ENCODE measurements around the gene ANO9.

ANO9 gene

DNA sequence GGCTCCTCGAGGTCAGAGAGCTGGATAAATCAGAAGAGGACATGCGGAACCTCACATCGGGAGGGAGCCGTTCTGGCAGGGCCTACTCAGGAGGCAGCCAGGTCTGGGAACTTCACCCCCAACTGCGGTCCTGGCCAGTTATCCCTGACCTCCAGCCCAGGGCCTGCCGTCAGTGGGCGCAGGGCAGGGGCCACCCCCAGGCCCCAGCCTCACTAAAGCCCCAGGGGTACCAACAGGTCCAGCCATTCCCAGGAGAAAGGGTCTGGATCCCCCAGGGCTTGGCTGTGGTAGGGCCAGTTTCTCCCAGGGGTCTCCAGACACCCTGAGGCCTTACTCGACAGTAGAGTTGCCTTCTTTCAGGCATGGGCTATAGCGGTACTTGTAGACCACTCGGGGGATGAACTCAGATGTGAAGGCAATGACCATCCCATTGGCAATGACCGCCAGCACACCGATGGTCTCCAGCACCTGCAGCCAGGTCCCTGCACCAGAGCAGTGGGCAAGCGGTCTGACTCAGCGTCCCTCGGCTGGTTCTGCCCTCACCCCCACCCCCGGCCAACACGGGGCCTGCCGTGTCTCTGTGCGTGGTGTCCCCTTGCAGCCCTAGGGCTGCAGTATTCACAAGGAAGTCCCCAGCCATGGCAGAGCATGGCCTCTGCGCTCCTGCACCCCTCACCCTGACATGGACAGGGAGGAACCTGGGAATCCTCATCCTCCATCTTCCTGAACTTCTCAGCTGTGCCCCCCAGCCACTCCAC lies 22.4 kb downstream of the ANO9 start:
- H3K4me3 ChIP-seq (ENCODE audit: low read length) = no peak overlapping the region
- H3K4me2 ChIP-seq (ENCODE audit: low read length) = no peak overlapping the region
- TF ChIP-seq, protein P1, sequence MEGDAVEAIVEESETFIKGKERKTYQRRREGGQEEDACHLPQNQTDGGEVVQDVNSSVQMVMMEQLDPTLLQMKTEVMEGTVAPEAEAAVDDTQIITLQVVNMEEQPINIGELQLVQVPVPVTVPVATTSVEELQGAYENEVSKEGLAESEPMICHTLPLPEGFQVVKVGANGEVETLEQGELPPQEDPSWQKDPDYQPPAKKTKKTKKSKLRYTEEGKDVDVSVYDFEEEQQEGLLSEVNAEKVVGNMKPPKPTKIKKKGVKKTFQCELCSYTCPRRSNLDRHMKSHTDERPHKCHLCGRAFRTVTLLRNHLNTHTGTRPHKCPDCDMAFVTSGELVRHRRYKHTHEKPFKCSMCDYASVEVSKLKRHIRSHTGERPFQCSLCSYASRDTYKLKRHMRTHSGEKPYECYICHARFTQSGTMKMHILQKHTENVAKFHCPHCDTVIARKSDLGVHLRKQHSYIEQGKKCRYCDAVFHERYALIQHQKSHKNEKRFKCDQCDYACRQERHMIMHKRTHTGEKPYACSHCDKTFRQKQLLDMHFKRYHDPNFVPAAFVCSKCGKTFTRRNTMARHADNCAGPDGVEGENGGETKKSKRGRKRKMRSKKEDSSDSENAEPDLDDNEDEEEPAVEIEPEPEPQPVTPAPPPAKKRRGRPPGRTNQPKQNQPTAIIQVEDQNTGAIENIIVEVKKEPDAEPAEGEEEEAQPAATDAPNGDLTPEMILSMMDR (IDR thresholded peaks at IDR 0.05; ENCODE audit: low read depth, low read length) = no peak
- TF ChIP-seq EZH2phosphoT487 (IDR thresholded peaks at IDR 0.05; ENCODE audit: low read depth) = no peak
- no peak overlapping the region for H3K9ac ChIP-seq (ENCODE audit: low read length)
- H3K36me3 ChIP-seq (replicated peaks; ENCODE audit: low read depth, low read length) = peaks cover 2% of the 10 kb centered on the region
- H3K27me3 ChIP-seq (ENCODE audit: low read depth, low read length) = peaks cover 3% of the 10 kb centered on the region; the same call in 1 of the 2 replicates
- no peaks in the 10 kb centered on the region for H3K4me1 ChIP-seq (ENCODE audit: low read length)
- H3K9me3 ChIP-seq (ENCODE audit: insufficient read depth, low read length) = no peaks in the 10 kb centered on the region
- H4K20me1 ChIP-seq (ENCODE audit: insufficient read depth, low read length) = no peaks in the 10 kb centered on the region
- no peak overlapping the region for H3K27ac ChIP-seq (ENCODE audit: low read length)
- H3K79me2 ChIP-seq (ENCODE audit: low read length) = no peaks in the 10 kb centered on the region
- no peak overlapping the region for H2AFZ ChIP-seq (ENCODE audit: low read depth, low read length)

DNA sequence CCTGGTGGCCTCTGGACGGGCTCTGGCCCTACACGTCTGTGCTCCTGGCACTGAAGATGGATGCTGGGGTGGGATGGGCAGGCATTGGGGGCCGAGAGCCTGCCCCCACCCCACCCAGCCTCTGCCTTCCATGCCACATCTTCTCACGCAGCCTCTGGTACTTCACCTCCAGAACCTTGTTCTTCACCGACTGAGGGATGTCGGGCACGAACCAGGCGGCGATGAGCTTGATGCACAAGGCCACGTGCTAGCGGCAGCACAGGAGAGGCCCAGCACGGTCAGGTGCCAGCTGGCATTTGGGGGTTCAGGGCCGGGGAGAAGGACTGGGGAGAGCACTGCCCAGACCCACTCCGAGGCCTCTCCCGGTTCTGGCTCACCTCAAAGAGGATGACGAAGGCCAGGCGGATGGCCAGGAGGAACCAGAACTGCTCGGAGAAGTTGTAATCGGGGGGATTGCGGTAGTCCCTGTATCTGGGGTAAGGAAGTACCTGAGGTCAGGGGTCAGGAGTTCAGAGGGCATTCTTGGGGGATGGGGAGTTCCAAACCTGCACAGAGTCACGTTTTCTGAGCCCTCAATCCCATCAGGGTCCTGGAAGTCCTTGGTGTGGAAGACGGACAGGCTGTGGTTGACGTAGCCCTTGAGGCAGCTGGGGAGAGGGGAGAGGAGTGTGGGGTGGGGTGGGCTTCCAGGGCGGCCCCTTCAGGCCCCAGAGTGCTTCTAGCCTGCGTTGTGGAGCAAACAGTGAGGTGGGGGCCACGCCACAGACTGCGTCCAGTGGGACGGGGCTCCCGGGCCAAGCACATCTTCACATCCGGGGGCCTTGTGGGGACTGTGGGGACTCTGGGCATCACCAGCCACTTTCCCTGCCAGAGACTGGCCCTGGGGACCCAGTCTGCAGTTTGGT lies 23.2 kb downstream of the ANO9 start:
- H3K4me3 ChIP-seq (ENCODE audit: low read length) = no peak overlapping the region
- H3K27me3 ChIP-seq (ENCODE audit: low read depth, low read length) = peaks cover 5% of the 10 kb centered on the region; the same call in 1 of the 2 replicates
- TF ChIP-seq EZH2phosphoT487 (IDR thresholded peaks at IDR 0.05; ENCODE audit: low read depth) = no peak
- TF ChIP-seq, protein P1 (IDR thresholded peaks at IDR 0.05; ENCODE audit: low read depth, low read length) = no peak
- no peaks in the 10 kb centered on the region for H3K79me2 ChIP-seq (ENCODE audit: low read length)
- no peaks in the 10 kb centered on the region for H3K4me1 ChIP-seq (ENCODE audit: low read length)
- H3K4me2 ChIP-seq (ENCODE audit: low read length) = no peak overlapping the region
- H2AFZ ChIP-seq (ENCODE audit: low read depth, low read length) = no peak overlapping the region
- peaks cover 2% of the 10 kb centered on the region for H3K36me3 ChIP-seq (replicated peaks; ENCODE audit: low read depth, low read length)
- no peak overlapping the region for H3K27ac ChIP-seq (ENCODE audit: low read length)
- no peaks in the 10 kb centered on the region for H4K20me1 ChIP-seq (ENCODE audit: insufficient read depth, low read length)
- H3K9me3 ChIP-seq (ENCODE audit: insufficient read depth, low read length) = no peaks in the 10 kb centered on the region
- no peak overlapping the region for H3K9ac ChIP-seq (ENCODE audit: low read length)

DNA sequence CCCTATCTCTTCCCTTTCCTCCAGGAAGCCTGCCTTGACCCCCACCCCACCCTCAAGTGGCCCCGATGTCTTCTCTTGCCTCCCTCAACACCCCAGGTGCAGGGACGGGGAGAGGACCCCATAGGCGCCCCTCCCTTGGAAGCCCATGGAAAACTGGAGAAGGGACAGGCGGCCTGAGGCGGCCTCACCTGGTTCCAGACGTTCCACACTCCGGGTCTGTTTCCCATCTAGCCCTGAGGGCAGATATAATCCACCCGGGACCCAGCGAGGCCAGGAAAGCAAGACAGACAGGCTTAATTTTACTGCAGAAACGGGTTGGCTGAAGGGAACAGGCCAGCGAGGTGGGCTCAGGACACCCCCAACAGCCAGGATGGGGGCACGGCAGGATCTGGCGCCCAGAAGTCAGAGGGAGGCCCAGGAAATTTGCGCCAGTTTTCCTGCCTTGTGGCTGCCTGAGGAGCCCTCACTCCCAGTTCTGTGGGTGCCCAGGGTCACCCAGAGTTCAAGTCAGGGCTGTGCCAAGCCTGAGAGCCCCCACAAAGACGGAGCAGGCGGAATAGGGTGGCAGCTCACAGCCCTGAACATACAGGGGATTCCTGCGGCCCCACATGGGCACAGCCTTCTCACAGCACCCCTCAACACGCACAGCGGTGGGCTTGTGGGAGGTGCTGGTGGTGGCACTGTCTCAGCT lies 24.0 kb downstream of the ANO9 start:
- Histone ChIP-seq H3K9me3 (ENCODE audit: insufficient read depth, low read length) (no peaks in the 10 kb centered on the region), H3K27me3 (ENCODE audit: low read depth, low read length) (peaks cover 5% of the 10 kb centered on the region; the same call in 1 of the 2 replicates), H3K27ac (ENCODE audit: low read length) (no peak overlapping the region), H3K9ac (ENCODE audit: low read length) (no peak overlapping the region), H3K4me3 (ENCODE audit: low read length) (no peak overlapping the region), H3K4me2 (ENCODE audit: low read length) (no peak overlapping the region), H3K4me1 (ENCODE audit: low read length) (no peaks in the 10 kb centered on the region), H2AFZ (ENCODE audit: low read depth, low read length) (no peak overlapping the region), H4K20me1 (ENCODE audit: insufficient read depth, low read length) (no peaks in the 10 kb centered on the region), H3K36me3 (replicated peaks; ENCODE audit: low read depth, low read length) (no peaks in the 10 kb centered on the region), H3K79me2 (ENCODE audit: low read length) (no peaks in the 10 kb centered on the region)
- no peak for TF ChIP-seq EZH2phosphoT487 (IDR thresholded peaks at IDR 0.05; ENCODE audit: low read depth)
- TF ChIP-seq, protein P1 (IDR thresholded peaks at IDR 0.05; ENCODE audit: low read depth, low read length) = no peak
